ENCODE measurements around the gene GALM.

Gene GALM

GRCh38 chr2:38723173-38723572 is 57.3 kb downstream of the GALM start:
- H3K36me3 ChIP-seq (replicated peaks): no peaks in the 10 kb centered on the region
- H3K4me3 ChIP-seq (ENCODE audit: low read depth, low read length): no peak overlapping the region
- no peaks in the 10 kb centered on the region for H3K27me3 ChIP-seq (replicated peaks)
- DNase-seq: no peak
- TF ChIP-seq CTCF (IDR thresholded peaks at IDR 0.05; ENCODE audit: low read depth, low read length, missing control alignments): no peak
- in situ Hi-C loops (cut with HindIII; ENCODE audit: low pct_ligation_motif_present, low sequenced_read_pairs): no loop called here
- H3K27ac ChIP-seq: no peak overlapping the region

DNA sequence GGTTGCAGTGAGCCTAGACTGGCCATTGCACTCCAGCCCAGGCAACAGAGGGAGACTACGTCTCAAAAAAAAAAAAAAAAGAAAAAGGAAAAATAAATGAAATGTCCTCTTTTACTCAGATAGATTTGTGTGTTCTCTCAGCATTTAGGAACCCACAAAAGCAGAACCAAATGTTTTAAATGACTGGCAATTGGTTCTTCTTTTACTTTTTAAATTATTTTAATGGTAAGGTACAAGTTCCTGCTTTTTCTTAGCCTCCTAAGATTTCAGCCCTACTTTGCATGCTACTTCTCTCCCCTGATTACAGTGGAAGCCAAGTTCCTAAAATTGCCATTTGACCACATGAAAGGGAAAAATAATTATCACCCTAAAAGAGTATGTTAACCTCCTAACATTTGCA is 61.7 kb downstream of the GALM start:
- in situ Hi-C loops (cut with HindIII; ENCODE audit: low pct_ligation_motif_present, low sequenced_read_pairs): loop anchor here (25.0 kb wide), 1 partner anchor 165 kb away; no protein-coding TSS in a partner anchor
- no peak overlapping the region for H3K4me3 ChIP-seq (ENCODE audit: low read depth, low read length)
- TF ChIP-seq CTCF (IDR thresholded peaks at IDR 0.05; ENCODE audit: low read depth, low read length, missing control alignments): no peak
- no peaks in the 10 kb centered on the region for H3K36me3 ChIP-seq (replicated peaks)
- H3K27me3 ChIP-seq (replicated peaks): no peaks in the 10 kb centered on the region
- no peak overlapping the region for H3K27ac ChIP-seq
- DNase-seq: no peak

- no peaks in the 10 kb centered on the region for H3K36me3 ChIP-seq (replicated peaks)
- DNase-seq: no peak
- in situ Hi-C loops (cut with HindIII; ENCODE audit: low pct_ligation_motif_present, low sequenced_read_pairs): loop anchor here (25.0 kb wide), 1 partner anchor 166 kb away; no protein-coding TSS in a partner anchor
- TF ChIP-seq CTCF (IDR thresholded peaks at IDR 0.05; ENCODE audit: low read depth, low read length, missing control alignments): no peak
- no peak overlapping the region for H3K27ac ChIP-seq
- H3K4me3 ChIP-seq (ENCODE audit: low read depth, low read length): no peak overlapping the region
- no peaks in the 10 kb centered on the region for H3K27me3 ChIP-seq (replicated peaks)
Measured at GRCh38 chr2:38728694-38729093, 62.8 kb downstream of the GALM start.

GRCh38 chr2:38731090-38731489 is 65.2 kb downstream of the GALM start:
- no peaks in the 10 kb centered on the region for H3K27me3 ChIP-seq (replicated peaks)
- no peak for TF ChIP-seq CTCF (IDR thresholded peaks at IDR 0.05; ENCODE audit: low read depth, low read length, missing control alignments)
- no peak for DNase-seq
- H3K27ac ChIP-seq: no peak overlapping the region
- in situ Hi-C loops (cut with HindIII; ENCODE audit: low pct_ligation_motif_present, low sequenced_read_pairs): loop anchor here (25.0 kb wide), 1 partner anchor 169 kb away; no protein-coding TSS in a partner anchor
- no peak overlapping the region for H3K4me3 ChIP-seq (ENCODE audit: low read depth, low read length)
- no peaks in the 10 kb centered on the region for H3K36me3 ChIP-seq (replicated peaks)

DNA sequence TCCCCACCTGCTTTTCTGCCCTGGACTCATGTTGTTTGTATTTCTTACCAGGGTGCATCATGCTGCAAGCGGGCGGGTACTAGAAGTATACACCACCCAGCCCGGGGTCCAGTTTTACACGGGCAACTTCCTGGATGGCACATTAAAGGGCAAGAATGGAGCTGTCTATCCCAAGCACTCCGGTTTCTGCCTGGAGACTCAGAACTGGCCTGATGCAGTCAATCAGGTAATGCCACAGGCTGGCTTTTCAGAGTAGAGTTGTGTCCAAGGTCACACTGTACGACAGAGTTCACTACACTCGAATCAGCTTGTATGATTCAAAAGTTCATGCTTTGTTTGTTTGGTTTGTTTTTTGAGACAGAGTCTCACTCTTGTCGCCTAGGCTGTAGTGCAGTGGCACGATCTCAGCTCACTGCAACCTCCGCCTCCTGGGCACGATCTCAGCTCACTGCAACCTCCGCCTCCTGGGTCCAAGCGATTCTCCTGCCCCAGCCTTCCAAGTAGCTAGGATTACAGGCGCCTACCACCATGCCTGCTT is 65.8 kb downstream of the GALM start:
- in situ Hi-C loops (cut with HindIII; ENCODE audit: low pct_ligation_motif_present, low sequenced_read_pairs): loop anchor here (25.0 kb wide), 1 partner anchor 169 kb away; no protein-coding TSS in a partner anchor

More for the DNA sequence above, 65.8 kb downstream of the GALM start:
- Histone ChIP-seq H3K36me3 (replicated peaks) (no peaks in the 10 kb centered on the region), H3K4me3 (ENCODE audit: low read depth, low read length) (no peak overlapping the region), H3K27me3 (replicated peaks) (no peaks in the 10 kb centered on the region), H3K27ac (no peak overlapping the region)
- no peak for TF ChIP-seq CTCF (IDR thresholded peaks at IDR 0.05; ENCODE audit: low read depth, low read length, missing control alignments)
- DNase-seq: no peak

Measured in brain microvascular endothelial cell (primary cell).